ENCODE data around the gene PLEK2.
"Not testable (repeated sequence)": the region's sequence is repeated elsewhere in the genome, so short reads cannot be mapped to it uniquely, and the experiment has no call there.

The PLEK2 gene

GRCh38 chr14:67411820-67412421 is at the start of gene PLEK2:
Gene PLEK2, minus strand, starts transcription at chr14:67412165. Its CDS starts 106 bp downstream, at chr14:67412059.
- no peak for TF ChIP-seq CTCF (IDR thresholded peaks at IDR 0.05; ENCODE audit: control extremely low read depth, extremely low read depth, low read depth, missing control alignments)
- ChIA-PET POLR2A (no interaction called here), CTCF (interaction anchor here (0.7 to 3.0 kb wide), 3 partner anchors 10 to 160 kb away, joined by 3 to 17 read pairs (median 7); no protein-coding TSS in a partner anchor)
- DNase-seq (ENCODE audit: extremely low spot score): no peak

GRCh38 chr14:67461341-67461985 is 49.5 kb upstream of the PLEK2 start:
- DNase-seq (ENCODE audit: extremely low spot score): no peak
- ChIA-PET CTCF (interaction anchor here (1.2 kb wide), 1 partner anchor 34 kb away, joined by 5 read pairs; no protein-coding TSS in a partner anchor), POLR2A (interaction anchor here (0.5 kb wide), 1 partner anchor 193 kb away, joined by 7 read pairs; no protein-coding TSS in a partner anchor)
- TF ChIP-seq CTCF (IDR thresholded peaks at IDR 0.05; ENCODE audit: control extremely low read depth, extremely low read depth, low read depth, missing control alignments): no peak

GRCh38 chr14:67459336-67459735 is 47.4 kb upstream of the PLEK2 start:
- no peak for DNase-seq (ENCODE audit: extremely low spot score)
- no peak for TF ChIP-seq CTCF (IDR thresholded peaks at IDR 0.05; ENCODE audit: control extremely low read depth, extremely low read depth, low read depth, missing control alignments)
- ChIA-PET CTCF (interaction anchor here (0.8 to 1.3 kb wide), 2 partner anchors 12 to 22 kb away, joined by 3 to 4 read pairs; no protein-coding TSS in a partner anchor), POLR2A (no interaction called here)

- no peak for TF ChIP-seq CTCF (IDR thresholded peaks at IDR 0.05; ENCODE audit: control extremely low read depth, extremely low read depth, low read depth, missing control alignments)
- POLR2A ChIA-PET: no interaction called here
- CTCF ChIA-PET: interaction anchor here (0.7 to 1.7 kb wide), 7 partner anchors 9 to 125 kb away, joined by 3 to 6 read pairs (median 3); no protein-coding TSS in a partner anchor
- DNase-seq (ENCODE audit: extremely low spot score): no peak
Measured at GRCh38 chr14:67457782-67458181, 45.8 kb upstream of the PLEK2 start.

- no peak for DNase-seq (ENCODE audit: extremely low spot score)
- CTCF ChIA-PET: interaction anchor here (1.3 to 1.7 kb wide), 2 partner anchors 8 to 126 kb away, joined by 4 to 5 read pairs; no protein-coding TSS in a partner anchor
- POLR2A ChIA-PET: no interaction called here
- TF ChIP-seq CTCF (IDR thresholded peaks at IDR 0.05; ENCODE audit: control extremely low read depth, extremely low read depth, low read depth, missing control alignments): no peak
Measured at GRCh38 chr14:67456732-67457131, 44.8 kb upstream of the PLEK2 start.

GRCh38 chr14:67453575-67454300 is 41.8 kb upstream of the PLEK2 start:
- DNase-seq (ENCODE audit: extremely low spot score): no peak
- TF ChIP-seq CTCF (IDR thresholded peaks at IDR 0.05; ENCODE audit: control extremely low read depth, extremely low read depth, low read depth, missing control alignments): no peak
- CTCF ChIA-PET: interaction anchor here (0.8 to 2.1 kb wide), 5 partner anchors 12 to 251 kb away, joined by 3 to 8 read pairs (median 3); no protein-coding TSS in a partner anchor
- POLR2A ChIA-PET: no interaction called here

- DNase-seq (ENCODE audit: extremely low spot score); POLR2A ChIA-PET: not testable (repeated sequence)
- CTCF ChIA-PET: interaction anchor here (1.3 kb wide), 1 partner anchor 25 kb away, joined by 5 read pairs; no protein-coding TSS in a partner anchor
Measured at GRCh38 chr14:67451667-67452066, 39.7 kb upstream of the PLEK2 start.
